HG03064 (cell line): ENCODE measurements around the gene CENPV.

Source experiments
- ATAC-seq: cut with Tn5 transposase; IDR thresholded peaks from one replicate; pipeline ENCODE4 v1.9.1; 2021; ENCODE audit warnings: low read depth; ENCODE audit not compliant: unreplicated experiment

Gene CENPV

DNA sequence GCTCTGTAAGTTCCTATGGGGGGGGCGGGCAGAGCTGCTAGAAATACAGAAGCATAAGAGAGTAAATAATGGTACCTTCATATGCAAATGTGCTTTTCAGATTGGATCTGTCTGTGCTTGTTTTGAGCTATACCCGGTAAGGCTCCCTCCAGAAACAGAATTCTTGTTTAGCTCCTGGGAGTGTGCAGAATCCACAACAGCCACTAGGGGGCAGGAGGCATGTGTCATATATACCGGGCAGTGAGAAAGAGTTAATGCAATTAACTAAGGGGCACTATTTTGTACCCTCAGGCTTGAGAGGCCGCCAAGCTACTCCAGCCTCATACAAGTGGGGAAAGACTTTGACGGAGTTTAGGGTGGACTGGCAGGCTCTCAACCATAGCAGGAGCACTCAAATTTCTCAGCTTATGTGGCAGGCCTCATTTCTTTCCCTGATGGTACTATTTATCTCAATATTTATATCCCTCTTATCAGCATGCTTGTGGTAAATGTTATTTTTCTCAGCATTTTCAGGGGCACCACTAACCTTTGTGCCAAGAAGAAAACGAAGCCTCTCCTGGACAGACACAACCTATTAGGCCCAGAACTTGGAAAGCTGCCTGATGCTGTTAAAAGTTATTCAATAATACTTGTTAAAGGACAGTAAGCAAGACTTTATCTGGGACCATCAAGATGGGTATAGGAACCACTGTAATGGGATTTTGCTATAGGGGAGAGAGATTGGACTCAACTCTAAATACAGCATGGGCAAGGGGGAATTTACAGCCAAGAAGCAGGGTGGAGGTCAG is 10.7 kb upstream of the CENPV start:
- ATAC-seq: no peak

DNA sequence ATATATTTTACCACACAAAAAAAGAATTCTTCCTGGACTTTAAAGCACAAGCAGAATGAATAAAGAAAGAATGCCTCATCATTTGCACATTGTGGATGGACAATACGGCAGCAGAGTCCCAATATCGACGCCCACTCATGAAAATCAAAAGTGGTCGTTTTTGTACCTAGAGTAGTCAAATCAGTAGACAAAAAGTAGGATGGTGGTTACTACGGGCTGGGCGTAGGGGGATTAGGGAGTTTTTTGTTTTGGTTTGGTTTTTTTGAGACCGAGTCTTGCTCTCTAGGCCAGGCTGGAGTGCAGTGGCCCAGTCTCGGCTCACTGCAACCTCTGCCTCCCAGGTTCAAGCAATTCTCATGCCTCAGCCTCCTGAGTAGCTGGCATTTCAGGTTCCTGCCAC is 8.6 kb upstream of the CENPV start:
- no peak for ATAC-seq

DNA sequence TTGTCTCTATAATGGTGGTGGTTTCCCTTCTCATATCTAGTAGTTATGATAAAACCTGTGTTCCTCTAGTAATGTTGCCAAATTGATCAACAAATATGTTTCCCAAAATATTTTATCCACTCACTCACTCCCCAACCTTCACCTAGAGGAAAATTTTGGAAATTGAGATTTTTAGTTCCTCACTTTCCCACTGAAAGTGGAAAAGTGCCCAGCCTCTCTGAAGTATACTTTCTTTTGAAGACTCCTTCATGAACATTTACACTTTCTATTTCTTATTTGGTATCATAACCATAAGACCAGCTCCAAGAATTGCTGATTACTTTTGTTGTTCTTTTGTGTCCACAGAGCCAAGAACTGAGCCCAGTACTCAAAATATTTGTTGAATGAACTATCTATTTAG is 5.1 kb upstream of the CENPV start:
- no peak for ATAC-seq

DNA sequence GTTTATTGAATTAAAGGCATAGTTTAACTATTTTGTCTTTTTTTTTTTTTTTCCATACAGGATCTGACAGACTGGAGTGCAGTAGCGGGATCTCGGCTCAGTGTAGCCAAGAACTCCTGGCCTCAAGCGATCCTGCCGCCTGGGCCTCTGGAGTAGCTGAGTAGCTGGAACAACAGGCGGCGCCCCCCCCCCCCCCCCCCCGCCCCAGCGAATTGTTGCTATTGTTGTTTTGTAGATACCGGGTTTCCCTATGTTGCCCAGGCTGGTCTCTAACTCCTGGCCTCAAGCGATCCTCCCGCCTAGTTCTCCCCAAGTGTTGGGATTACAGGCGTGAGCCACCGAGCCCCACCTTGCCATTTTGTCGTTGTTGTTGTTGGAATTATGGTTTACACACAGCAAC is 1.3 kb upstream of the CENPV start:
- no peak for ATAC-seq

DNA sequence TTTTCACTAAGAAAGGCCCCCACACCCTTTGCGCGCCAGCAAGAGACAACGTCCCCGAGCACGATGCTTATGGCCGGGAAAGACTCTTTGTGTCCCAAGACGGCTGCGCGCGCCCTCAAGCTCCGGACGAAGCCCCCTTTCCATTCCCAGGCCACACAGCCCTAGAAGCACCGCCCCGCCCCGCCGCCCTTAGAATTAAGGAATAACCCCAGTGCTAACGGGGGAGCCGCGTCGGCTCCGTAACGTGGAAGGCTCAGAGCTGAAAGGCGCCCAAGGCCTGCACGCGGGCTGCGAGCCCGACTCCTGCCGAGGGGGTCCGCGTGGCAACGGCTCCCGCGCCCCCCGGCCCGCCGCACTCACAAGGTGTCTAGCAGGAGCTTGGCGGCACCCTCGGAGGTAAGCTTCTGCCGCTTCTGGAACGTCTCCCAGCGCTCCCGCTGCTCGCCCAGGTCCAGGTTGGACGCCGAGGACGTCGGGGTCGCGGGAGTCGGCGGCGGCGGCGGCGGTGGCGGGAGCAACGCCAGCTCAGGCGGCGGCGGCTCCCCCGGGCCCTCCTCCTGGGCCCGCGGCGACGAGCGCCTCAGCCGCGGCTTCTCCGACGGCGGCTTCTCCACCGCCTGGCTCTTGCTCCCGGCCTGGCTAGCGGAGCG is 477 bp downstream of the CENPV start:
- no peak for ATAC-seq

DNA sequence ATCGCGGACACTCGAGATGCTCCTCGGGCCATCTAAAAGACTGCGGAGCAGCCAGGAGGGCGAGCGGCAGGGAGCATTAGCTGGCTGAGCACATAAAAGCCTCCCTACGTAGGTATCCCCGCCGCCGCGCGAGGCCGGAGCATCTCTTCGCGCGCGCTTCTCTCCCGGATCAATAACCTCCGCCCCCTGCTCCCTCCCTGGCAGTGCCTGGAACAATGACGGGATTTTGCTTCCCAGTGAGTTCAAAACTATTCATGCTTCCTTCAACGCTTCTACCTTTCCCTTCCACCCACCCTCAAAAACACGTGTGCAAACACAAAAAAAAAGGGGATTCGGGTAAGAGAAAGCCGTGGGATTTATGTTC is 984 bp downstream of the CENPV start:
- ATAC-seq: no peak

DNA sequence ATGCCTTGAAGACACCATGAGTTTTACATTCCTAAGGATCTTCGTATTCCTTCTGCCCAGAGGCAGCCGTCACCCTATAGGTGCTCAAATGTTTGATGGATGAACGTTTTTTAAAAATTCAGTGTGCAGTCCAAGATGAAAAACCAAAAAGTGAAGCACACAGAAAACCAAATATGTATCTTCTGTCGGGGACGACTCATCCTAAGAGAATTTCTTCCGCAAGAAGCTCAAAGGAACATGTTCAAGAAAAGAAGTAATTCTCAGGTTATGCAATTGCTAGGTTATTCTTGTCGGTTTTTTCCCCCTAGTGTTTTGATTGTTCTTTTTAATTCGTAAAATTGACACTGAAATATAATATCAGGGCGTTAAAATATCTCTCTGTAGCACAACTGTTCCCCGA is 1.4 kb downstream of the CENPV start:
- no peak for ATAC-seq

DNA sequence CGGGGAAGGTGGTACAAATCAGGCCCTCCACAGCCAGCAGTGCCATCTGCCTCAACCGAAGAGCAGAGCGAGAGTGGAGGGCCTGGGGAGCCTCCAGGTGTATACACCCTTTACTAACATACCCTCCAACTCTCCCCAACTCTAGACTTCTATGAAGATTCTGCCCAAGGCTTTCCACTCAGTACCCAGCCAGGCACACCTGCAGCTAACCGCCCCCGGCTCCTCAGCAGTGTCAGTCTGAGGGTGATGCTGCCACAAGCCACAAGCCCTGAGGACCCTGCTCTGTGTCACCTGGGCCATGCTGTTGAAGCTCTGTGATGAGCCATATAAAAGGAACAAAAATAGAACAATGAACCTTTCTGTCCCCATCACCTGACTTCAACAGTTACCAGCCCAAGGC is 3.8 kb downstream of the CENPV start:
- ATAC-seq: no peak

DNA sequence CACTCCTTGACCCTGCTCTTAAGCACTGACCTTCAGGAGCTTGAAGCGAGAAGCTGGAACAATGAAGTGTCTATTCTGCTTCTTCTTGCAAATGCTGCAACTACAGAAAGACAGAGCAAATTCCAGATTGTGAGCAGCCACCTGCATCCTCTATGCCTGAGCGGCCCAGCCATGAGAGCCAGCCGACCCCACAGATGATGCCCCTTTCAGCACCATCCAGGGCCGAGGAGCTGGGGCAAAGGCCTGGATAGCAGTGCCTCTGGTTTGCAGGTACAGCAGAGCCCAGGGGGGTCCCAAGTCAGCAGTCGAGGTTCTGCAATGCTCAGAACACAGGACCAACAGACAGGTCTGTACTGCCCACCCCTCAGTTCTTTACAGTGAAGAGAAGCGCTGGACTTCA is 4.7 kb downstream of the CENPV start:
- ATAC-seq: no peak

DNA sequence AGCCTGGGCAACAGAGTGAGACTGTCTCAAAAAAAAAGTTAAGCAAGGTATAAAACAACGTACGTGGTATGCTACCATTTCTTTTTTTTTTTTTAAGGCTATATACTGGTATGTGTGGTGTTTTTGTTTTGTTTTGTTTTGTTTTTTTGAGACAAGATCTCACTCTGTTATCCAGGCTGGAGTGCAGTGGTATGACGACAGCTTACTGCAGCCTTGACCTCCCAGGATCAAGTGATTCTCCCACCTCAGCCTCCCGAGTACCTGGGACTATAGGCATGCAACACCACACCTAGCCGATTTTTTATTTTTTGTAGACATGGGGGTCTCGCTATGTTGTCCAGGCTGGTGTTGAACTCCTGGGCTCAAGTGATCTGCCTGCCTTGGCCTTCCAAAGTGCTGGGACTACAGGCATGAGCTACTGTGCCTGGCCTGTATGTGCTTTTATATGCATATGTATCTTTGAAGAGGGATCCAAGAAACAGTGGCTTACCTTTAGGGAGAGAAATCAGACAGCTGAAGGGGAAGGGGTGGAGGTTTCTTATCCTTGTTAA is 6.5 kb downstream of the CENPV start:
- no peak for ATAC-seq

DNA sequence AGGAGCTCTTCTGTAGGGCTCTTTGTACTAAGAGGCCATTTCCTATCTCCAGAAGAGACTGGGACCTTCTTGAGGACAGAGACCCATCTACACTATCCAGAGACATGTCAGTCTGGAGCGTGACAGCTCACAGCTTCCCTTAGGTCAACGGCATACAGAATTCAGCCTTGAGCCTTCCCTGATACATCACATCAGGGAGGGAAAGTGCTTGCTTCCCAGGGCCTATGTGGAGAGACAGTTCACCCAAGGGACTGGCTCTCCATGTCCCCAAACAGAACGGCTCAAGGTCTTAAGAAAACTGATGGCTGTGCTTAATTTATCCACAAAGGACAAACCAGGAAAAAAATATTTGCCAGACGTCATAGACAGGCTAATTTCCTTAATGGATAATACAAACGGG is 7.7 kb downstream of the CENPV start:
- no peak for ATAC-seq

DNA sequence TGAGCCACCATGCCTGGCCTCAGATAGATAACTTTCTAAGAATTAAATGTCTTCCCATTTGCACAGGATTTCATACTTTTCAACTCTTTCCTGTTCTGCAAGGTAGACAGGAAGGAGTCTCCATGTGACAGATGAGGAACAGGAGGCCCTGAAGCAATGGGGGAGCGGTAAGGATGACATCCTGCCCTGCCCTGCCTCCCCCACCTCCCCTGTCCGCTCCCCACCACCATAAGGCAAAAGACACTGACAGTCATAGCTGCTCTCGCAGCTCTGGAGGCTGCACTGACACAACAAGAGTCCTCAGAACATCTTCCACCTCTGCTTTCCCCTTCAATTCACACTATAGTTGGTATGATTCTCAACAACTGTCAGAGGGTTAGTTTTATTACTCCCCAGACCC is 9.7 kb downstream of the CENPV start:
- ATAC-seq: no peak

DNA sequence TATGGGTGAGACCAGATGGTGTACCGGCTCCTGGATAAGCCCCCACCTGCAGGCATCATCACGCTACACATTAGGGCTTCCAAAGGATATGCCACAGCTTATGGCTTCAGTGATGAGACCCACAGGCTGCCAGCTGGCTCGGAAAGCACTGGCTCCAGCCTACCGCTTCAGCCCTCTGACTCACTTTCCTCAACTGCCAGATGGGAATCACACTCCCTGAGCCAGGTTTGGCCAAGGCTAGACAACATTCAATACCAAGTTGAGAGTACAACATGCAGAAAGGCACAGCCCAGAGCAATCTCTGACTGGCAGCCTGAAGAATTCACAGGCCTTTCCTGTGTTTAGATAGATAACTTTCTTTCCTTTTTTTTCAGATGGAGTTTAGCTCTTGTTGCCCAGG is 10.3 kb downstream of the CENPV start:
- no peak for ATAC-seq

DNA sequence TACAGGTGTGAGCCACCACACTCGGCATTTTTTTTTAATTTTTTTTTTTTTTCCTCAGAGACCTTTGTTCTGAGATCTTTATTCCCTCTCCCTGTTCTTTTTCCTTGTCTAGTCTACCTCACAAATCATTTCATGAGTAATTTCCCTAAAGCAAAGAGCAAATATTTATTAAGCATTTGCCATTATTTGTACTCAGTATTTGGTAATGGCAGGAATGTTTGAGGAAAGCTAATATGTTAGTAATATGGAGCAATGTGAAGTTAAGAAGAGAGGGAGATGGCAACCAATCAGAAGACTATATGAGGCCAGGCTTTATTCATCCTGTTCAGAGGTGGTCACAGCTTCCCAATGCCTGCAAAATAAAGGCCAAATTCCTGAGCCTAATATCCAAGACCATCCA is 13.3 kb downstream of the CENPV start:
- ATAC-seq: no peak

DNA sequence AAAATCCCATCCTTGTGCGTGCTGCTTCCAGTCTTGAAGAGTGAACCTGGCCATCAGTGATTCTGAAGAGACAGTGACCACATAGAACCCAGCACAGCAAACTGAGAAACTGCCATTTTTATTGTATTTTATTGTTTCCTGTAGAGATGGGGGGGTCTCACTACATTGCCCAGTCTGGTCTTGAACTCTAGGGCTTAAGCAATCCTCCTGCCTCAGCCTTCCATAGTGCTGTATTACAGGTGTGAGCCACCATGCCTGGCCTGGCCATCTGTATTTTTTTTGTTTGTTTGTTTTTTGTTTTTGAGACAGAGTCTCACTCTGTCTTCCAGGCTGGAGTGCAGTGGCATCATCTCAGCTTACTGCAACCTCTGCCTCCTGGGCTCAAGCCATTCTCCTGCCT is 13.9 kb downstream of the CENPV start:
- ATAC-seq: no peak

DNA sequence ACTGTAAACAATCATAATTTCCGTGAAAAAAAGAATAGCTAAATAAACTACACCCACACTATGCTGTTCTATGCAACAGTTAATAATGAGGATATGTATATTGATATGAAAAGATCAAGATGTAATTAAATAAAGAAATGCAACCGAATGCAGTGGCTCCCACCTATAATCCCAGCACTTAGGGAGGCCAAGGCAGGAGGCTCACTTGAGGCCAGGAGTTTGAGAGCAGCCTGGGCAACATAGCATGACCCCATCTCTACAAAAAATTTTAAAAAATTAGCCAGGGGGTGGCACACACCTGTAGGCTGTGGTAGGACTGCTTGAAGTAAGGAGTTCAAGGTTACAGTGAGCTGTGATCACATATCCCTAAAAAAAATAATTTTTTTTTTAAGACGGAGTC is 14.9 kb downstream of the CENPV start:
- ATAC-seq: no peak

DNA sequence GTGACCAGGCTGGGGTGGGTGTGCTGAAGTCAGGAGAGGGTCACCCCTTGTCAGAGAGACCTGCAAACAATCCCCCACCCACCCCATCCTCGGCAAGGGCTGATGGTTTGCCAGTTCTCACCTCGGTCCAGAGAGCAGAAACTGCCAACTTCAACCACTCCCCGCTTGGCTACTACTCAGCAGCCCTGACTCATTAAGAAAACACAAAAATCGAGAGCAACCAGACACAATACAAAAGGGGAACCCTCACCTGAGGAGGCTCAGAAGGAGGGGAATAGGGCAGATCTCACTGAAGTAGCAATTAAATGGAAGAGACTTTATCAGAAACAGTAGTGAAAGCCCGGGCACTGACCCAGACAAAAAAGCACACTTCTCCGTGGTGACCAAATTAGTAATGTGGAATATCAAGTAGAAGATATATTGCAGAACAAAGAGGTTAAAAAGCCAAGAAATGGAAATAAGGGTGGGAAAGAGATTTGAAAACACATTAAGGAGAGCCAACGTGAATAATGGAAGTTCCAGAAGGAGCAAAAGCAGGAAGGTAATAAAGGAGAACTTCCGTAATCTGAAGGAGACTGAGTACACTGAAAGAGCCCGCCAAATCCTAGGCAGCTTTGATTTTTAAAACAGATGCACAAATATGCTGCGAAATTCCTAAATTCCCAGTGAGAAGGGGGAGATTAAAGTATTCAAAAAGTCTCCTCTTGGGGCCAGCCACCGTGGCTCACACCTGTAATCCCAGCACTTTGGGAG is 23.6 kb downstream of the CENPV start:
- peak; percentile 69 for ATAC-seq

DNA sequence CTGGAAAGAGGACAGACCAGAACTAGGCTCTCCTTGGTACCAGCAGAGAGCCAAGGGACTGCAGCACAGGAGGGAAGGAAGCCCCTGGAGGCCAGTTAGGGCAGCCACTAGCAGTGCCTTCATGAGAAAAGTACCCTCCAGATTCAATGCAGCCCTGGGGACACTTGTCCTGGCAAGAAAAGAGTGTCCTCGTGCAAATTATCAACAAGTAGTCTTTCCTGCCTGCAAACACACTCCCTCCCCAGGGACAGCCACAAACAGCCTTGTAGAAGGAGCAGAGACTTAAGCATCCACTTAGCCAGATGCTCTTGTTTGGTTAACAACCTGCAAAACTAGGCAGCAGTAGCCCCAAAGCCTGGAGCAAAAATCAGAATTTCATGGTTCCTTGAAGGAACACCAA is 24.3 kb downstream of the CENPV start:
- ATAC-seq: peak; percentile 15

DNA sequence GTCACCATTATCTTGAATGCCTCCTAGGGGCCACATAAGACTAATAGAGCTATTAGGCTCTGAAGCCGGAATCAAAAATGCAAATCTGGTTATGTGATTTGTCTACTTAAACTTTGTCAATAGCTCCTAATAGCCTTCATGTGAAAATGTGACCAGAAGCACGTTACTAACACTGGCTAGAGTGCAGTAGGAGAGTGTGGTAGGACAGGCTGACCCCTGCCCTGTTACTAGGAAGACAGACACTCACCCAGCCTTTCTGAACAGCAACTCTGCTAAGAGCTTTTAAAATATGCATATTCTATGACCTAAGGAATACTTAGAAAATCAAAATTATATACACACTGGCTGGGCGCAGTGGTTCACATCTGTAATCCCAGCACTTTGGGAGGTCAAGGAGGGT is 26.3 kb downstream of the CENPV start:
- no peak for ATAC-seq

DNA sequence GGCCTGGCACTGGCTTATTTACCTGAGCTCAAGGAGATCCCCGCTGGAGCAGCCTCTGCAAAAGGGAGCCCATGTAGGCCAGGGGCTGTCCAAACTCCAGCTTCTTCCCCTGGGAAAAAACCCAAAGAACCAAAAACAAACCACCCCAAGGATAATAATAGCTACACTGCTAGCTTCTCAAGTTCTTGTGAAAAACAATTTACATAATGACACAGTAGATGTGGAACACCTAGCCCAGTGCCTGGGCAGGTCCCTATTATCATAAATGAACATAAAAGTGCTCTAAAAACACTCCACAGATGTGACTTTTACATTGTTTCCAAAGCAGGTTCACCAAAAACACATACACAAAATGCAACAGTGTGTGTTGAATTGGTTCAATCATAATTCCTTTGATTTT is 27.3 kb downstream of the CENPV start:
- ATAC-seq: no peak

DNA sequence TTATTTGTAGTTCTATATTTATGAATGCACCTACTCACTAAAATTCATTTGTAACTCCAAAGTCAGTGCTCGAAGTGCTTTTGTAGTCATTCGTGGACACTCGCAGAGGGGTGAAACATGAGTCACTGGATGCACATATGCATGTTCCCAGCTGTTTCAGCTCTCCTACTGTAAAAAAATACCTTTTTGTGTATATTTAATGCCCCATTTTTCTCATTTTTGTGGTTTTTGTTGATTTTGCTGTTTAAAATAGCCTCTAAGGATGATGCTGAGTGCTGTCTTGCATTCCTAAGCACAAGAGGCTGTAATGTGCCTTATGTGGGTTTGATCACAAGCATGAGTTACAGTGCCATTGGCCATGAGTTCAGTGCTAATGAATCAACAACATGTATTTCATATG is 30.6 kb downstream of the CENPV start:
- no peak for ATAC-seq

DNA sequence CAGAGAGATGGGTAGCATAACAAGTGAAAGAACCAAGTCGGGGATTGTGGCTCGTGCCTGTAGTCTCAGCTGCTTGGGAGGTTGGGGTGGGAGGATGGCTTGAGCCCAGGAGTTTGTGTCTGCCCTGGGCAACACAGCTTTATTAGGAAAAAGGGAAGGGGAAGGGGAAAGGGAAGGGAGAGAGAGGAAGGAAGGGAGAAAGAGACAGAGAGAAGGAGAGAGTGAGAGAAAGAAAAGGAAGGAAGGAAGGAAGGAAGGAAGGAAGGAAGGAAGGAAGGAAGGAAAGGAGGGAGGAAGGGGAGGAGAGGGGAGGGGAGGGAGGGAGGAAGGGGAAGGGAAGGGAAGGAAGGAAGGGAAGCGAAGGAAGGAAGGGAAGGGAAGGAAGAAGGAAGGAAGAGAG is 33.3 kb downstream of the CENPV start:
- ATAC-seq: no peak
